IPS-NIHi7 (cell line): ENCODE results near the gene COMTD1.
"Not testable (repeated sequence)": the region's sequence is repeated elsewhere in the genome, so short reads cannot be mapped to it uniquely, and the experiment has no call there.

ENCODE experiments used
- DNase-seq: peaks from one replicate; pipeline ENCODE4 v3.0.0; 2012; ENCODE audit warnings: mixed read lengths; ENCODE audit errors: extremely low spot score

Gene COMTD1

DNA sequence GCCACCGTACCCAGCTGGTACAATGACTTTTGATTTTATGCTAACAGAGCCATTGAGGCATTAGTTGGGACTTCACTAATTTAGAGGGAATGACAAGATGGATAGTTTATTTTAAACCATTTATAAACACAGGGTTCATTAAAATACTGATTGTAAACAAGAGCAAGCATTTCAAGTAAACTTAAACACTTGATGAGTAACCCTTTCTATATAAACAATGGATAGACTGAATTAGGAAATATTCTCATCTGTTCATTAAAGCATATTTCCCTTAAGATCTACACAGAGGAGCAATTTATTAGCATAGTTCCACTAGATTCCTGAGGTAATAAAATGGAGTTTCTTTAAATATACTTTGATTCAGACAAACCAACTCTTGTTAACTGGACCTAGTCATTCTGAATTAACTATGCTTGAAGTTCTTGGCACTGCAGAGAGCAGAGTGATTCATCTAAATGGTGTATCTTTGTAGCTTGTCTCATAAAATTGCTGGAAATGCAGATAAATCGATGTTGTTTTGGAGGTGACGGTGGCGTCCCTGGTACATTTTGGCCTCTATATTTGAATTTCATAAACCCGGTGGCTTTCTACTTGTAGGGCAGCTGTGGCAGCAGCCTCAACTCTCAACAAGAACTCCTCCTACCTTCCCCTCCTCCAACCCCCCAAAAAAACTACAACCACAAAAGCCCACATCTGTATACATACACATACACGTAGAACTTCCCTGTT lies 40.6 kb downstream of the COMTD1 start:
- DNase-seq: no peak

DNA sequence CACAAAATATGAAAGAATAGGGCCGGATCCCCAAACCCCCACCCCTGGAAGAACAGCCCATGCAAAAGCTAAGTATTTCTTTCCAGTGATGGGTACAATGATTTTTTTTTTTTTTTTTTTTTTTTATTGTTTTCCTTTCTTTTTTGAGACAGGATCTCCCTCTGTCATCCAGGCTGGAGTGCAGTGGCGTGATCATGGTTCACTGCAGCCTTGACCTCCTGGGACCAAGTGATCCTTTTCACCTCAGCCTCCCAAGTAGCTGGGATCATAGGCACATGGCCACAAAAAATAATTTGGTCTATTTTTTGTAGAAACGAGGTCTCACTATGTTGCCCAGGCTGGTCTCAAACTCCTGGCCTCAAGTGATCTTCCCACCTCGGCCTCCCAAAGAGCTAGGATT lies 41.1 kb downstream of the COMTD1 start:
- DNase-seq: not testable (repeated sequence)

- peak; percentile 25 for DNase-seq
These were observed 43.8 kb downstream of the COMTD1 start for GRCh38 chr10:75191821-75192568.

DNA sequence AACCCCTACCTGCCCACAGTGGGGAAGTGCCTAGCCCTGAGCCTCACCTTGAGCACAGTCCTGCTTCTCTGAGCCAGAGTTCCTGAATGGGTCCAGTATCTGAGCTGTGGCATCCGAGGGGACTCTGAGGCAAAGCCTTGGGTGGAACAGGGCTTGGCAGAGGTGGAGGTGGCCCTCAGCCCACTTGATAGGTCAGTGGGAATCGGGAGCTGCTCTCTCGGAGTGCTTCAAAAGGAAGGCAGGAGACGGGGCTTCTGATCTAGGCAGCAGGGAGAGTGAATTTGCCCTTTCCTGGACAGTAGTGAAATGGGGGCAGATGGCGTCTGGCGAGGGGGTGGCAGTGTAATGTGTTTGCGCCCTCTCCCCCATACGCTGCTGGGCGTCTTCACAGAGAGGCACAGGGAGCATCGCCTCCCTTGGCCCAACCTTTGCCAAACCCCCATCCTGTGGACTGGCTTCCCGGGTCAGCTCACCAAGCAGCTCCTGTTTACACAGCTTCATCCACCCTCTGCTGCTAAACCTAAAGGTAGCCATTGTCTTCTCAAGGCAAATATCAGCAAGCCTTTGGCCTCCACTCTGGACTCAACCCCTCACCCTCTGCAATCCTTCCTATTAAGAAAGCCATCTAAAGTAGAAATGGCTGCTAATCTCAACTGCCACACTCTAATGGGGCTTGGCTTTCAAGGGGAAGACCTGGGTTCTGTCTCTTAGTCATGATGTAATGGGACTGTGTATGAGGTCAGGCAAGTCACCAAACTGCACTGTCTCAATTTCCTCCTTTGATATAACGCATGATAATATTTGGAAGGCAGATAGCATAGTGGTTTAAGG lies 46.3 kb downstream of the COMTD1 start:
- no peak for DNase-seq

GRCh38 chr10:75188522-75188921 lies 47.2 kb downstream of the COMTD1 start:
- not testable (repeated sequence) for DNase-seq

DNA sequence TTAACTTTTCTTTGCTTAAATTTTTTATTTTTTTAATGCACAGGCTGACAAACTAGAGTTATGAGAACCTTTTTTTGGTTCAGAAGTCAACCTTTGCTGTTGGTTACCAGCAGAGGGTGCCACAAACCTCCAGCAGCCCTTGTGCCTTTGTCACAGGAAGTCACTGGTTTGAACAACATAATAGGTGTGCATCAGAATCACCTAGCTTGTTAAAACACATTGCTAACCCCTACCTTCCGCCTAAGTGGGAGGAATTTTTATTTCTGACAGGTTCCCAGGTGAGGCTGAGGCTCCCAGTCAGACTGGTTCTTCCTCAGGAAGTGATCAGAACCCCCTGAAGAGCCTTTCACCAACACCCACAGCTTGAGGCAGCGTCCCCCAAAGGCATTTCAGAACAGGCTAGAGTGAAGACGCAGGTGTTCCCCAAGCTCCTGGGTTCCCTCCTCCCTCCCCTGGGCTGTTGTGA lies 47.8 kb downstream of the COMTD1 start:
- peak; percentile 78 for DNase-seq

GRCh38 chr10:75186310-75186709 lies 49.4 kb downstream of the COMTD1 start:
- no peak for DNase-seq
